GM21528 (cell line): ENCODE measurements around the gene NAA80.
A peak's percentile ranks its signal among the peaks of the same experiment; 100 is the strongest.
"Not testable (repeated sequence)": the region's sequence is repeated elsewhere in the genome, so short reads cannot be mapped to it uniquely, and the experiment has no call there.

Experiments
- ATAC-seq: cut with Tn5 transposase; IDR thresholded peaks from one replicate; pipeline ENCODE4 v1.9.1; 2021; ENCODE audit warnings: mild to moderate bottlenecking, moderate library complexity; ENCODE audit not compliant: unreplicated experiment, low FRiP score

The NAA80 gene

GRCh38 chr3:50272911-50273688 lies 26.1 kb downstream of the NAA80 start:
- peak; percentile 60 for ATAC-seq

GRCh38 chr3:50272538-50272910 lies 26.7 kb downstream of the NAA80 start:
- not testable (repeated sequence) for ATAC-seq

GRCh38 chr3:50271314-50271936 lies 27.8 kb downstream of the NAA80 start:
- ATAC-seq: no peak

GRCh38 chr3:50270422-50271224 lies 28.6 kb downstream of the NAA80 start:
- ATAC-seq: no peak

- ATAC-seq: no peak
These were observed 29.2 kb downstream of the NAA80 start for GRCh38 chr3:50269977-50270413.

- ATAC-seq: no peak
These were observed 29.7 kb downstream of the NAA80 start for GRCh38 chr3:50269460-50269859.

GRCh38 chr3:50268703-50269451 lies 30.3 kb downstream of the NAA80 start, which contains the start of gene SEMA3B:
Gene SEMA3B (plus strand): TSS chr3:50269147. CDS start chr3:50269241, 94 bp downstream.
- ATAC-seq: no peak

GRCh38 chr3:50268276-50268675 lies 30.9 kb downstream of the NAA80 start:
- ATAC-seq: no peak

GRCh38 chr3:50267280-50267913 lies 31.8 kb downstream of the NAA80 start:
- ATAC-seq: no peak

- ATAC-seq: no peak
These were observed 32.4 kb downstream of the NAA80 start for GRCh38 chr3:50266836-50267235.

GRCh38 chr3:50266017-50266416 lies 33.2 kb downstream of the NAA80 start:
- ATAC-seq: no peak

- no peak for ATAC-seq
These were observed 33.6 kb downstream of the NAA80 start for GRCh38 chr3:50265571-50265970.

- no peak for ATAC-seq
These were observed 34.2 kb downstream of the NAA80 start for GRCh38 chr3:50264964-50265485.

GRCh38 chr3:50264383-50264963 lies 34.7 kb downstream of the NAA80 start:
- ATAC-seq: no peak

GRCh38 chr3:50263478-50264382 lies 35.5 kb downstream of the NAA80 start:
- ATAC-seq: no peak

- ATAC-seq: no peak
These were observed 36.4 kb downstream of the NAA80 start for GRCh38 chr3:50262778-50263177.

GRCh38 chr3:50262200-50262599 lies 37.0 kb downstream of the NAA80 start:
- ATAC-seq: not testable (repeated sequence)

GRCh38 chr3:50261505-50261904 lies 37.7 kb downstream of the NAA80 start:
- ATAC-seq: no peak
